Activated CD8-positive, alpha-beta memory T cell treated with anti-CD3 and anti-CD28 coated beads for 36 hours (primary cell): ENCODE data around the gene BAZ2A. TPM values are rescaled to one million over a fixed set of nuclear protein-coding genes. Genes with fewer than 3 reads are reported as not detected.
"Not testable (repeated sequence)": the region's sequence is repeated elsewhere in the genome, so short reads cannot be mapped to it uniquely, and the experiment has no call there.

Experiments used
- CTCF ChIA-PET: fragments of 350-600 bp; sonication (Branson Sonifier 250); formaldehyde crosslinking; loops from one replicate; lab custom pipeline; 2021; ENCODE audit warnings: antibody characterized with exemption; lab: Charles Lee
- POLR2A ChIA-PET: fragments of 350-600 bp; sonication (Branson Sonifier 250); formaldehyde crosslinking; loops from one replicate; lab custom pipeline; 2021; ENCODE audit warnings: antibody characterized with exemption; lab: Charles Lee
- total RNA-seq, 2 experiments: library from RNA; stranded (reverse); gene quantifications; one replicate each; pipeline ENCODE4 v1.2.3, GENCODE V29; 2021

BAZ2A gene
- total RNA-seq, 2 experiments from 2014 or later: 76.9 to 81.1 TPM

DNA sequence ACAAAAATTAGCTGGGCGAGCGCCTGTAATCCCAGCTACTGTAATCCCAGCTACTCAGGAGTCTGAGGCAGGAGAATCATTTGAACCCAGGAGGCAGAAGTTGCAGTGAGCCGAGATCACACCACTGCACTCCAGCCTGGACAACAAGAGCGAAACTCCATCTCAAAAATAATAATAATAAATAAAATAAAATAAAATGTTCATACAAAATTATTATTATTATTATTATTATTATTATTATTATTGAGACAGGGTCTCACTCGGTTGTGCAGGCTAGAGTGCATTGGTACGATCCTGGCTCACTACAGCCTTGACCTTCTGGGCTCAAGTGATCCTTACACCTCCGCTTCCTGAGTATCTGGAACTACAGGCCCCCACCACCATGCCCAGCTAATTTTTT is 52.9 kb downstream of the BAZ2A start:
- POLR2A ChIA-PET: not testable (repeated sequence)
- CTCF ChIA-PET: interaction anchor here (0.7 kb wide), 1 partner anchor 340 kb away, joined by 3 read pairs; no protein-coding TSS in a partner anchor

DNA sequence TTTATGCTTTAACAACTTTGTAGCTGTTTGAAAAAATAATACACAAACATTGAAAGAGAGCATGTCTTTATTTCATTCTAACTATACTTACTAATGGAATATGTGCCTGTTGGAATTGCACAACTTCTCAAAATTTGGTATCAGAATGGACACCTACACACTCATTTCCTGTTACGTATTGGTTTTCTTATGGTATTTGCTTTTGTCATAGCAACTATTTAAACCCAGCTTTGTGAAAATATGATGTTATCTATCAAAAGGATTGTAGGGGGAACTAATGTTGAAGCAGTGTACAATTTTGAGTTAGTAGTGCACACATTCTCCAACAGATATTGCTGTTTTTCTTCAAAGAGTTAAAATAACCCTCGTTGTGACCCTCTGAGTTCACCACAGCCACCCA is 55.9 kb downstream of the BAZ2A start:
- POLR2A ChIA-PET: interaction anchor here (0.7 kb wide), 1 partner anchor 110 kb away, joined by 7 read pairs; no protein-coding TSS in a partner anchor
- CTCF ChIA-PET: interaction anchor here (1.4 to 1.8 kb wide), 3 partner anchors 10 to 53 kb away, joined by 6 to 9 read pairs (median 7); partner anchors contain the start of gene RBMS2

- CTCF ChIA-PET: no interaction called here
- POLR2A ChIA-PET: no interaction called here
These were observed 57.8 kb downstream of the BAZ2A start for GRCh38 chr12:56572288-56572687.

DNA sequence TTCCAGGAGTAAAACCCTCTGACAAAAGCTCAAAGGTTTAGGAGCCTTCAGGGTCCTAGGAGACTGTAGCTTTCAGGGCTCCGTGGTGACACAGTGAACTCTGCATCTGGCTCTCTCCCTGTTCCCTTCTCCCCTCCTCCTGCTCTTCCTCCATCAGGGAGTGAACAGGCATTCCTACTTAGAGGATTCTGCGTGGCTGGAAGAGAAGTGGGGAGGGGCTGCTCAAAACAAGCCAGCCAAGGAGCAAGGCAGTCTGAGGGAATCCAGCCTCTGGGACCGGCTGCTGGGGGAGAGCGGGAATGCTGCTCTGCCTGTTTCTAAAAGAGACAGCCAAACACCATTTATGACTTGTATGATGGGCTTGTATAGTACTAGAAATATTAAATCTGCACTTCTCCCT is 59.0 kb downstream of the BAZ2A start:
- CTCF ChIA-PET: interaction anchor here (1.0 kb wide), 1 partner anchor 57 kb away, joined by 3 read pairs; no protein-coding TSS in a partner anchor
- POLR2A ChIA-PET: no interaction called here

GRCh38 chr12:56568146-56568545 is 62.0 kb downstream of the BAZ2A start:
- ChIA-PET POLR2A (no interaction called here), CTCF (interaction anchor here (0.9 to 2.3 kb wide), 2 partner anchors 19 to 54 kb away, joined by 4 to 6 read pairs; no protein-coding TSS in a partner anchor)

- CTCF ChIA-PET: interaction anchor here (0.9 kb wide), 1 partner anchor 76 kb away, joined by 3 read pairs; no protein-coding TSS in a partner anchor
- POLR2A ChIA-PET: interaction anchor here (0.6 kb wide), 1 partner anchor 96 kb away, joined by 4 read pairs; no protein-coding TSS in a partner anchor
These were observed 64.5 kb downstream of the BAZ2A start for GRCh38 chr12:56565510-56566101.

GRCh38 chr12:56551070-56551469 is 79.1 kb downstream of the BAZ2A start:
- ChIA-PET POLR2A (no interaction called here), CTCF (no interaction called here)

DNA sequence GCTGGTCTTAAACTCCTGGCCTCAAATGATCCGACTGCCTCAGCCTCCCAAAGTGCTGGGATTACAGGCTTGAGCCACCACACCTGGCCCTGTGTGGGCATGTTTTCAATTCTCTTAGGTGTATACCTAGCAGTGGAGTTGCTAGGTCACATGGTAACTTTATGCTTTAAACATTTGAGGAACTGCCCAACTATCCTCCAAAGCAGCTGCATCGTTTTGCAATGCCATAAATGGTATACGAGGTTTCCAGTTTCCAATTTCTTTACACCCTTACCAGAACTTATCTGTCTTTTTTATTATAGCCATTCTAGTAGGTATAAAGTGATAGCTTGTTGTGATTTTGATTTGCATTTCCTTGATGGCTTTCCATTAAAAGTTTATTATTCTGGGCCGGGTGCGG is 83.4 kb downstream of the BAZ2A start:
- CTCF ChIA-PET: interaction anchor here (0.6 kb wide), 1 partner anchor 155 kb away, joined by 4 read pairs; no protein-coding TSS in a partner anchor
- POLR2A ChIA-PET: no interaction called here

Other genes with a start within 250 kb of the BAZ2A start
- 10 to 100 TPM; 60.3 to 62.5 TPM for gene TIMELESS, start 180.9 kb downstream of the BAZ2A start, total RNA-seq
- gene MIP, start 175.7 kb downstream of the BAZ2A start, total RNA-seq: not detected
- 1 to 10 TPM; 3.8 to 3.9 TPM for gene SPRYD4, start 161.7 kb downstream of the BAZ2A start, total RNA-seq
- 1 to 10 TPM; 2.5 to 3.1 TPM for gene GLS2, start 142.2 kb downstream of the BAZ2A start, total RNA-seq
- 1 to 10 TPM; 4.8 to 5.1 TPM for gene RBMS2, start 108.5 kb downstream of the BAZ2A start, total RNA-seq
- gene ATP5F1B, start 15.7 kb upstream of the BAZ2A start, total RNA-seq: 100 to 1,000 TPM; 953 to 972 TPM
- 100 to 1,000 TPM; 432 to 445 TPM for gene PTGES3, start 58.0 kb upstream of the BAZ2A start, total RNA-seq
- gene NACA, start 95.0 kb upstream of the BAZ2A start, total RNA-seq: 100 to 1,000 TPM; 948 to 969 TPM
- gene PRIM1, start 122.0 kb upstream of the BAZ2A start, total RNA-seq: 10 to 100 TPM; 78.0 to 85.9 TPM
- 1 to 10 TPM in 1 of 2 experiments, under 1 TPM in 1; 0.52 to 2.0 TPM for gene HSD17B6, start 133.0 kb upstream of the BAZ2A start, total RNA-seq